Uterus (tissue), 4 donors: ENCODE data around the gene COL4A6. TPM values are rescaled to one million over a fixed set of nuclear protein-coding genes. Genes with fewer than 3 reads are reported as not detected.
A peak's percentile ranks its signal among the peaks of the same experiment; 100 is the strongest.

Experiments used
- DNase-seq, 2 donors: peaks; one replicate each; pipeline ENCODE4 v3.0.0-alpha.2; 2019 to 2020
- H3K27ac ChIP-seq, 2 donors: fragments of 200-600 bp; sonication (generic); 1 replicate in 1 of 2; 2 replicates in 1 of 2; pipeline ENCODE4 v1.5.1; 2016 to 2018
- H3K27me3 ChIP-seq, 2 donors: fragments of 200-600 bp; sonication (generic); one replicate each; pipeline ENCODE4 v1.5.1; 2018 to 2019; ENCODE audit warnings: control low read depth in 1 of 2
- H3K36me3 ChIP-seq, 2 donors: fragments of 200-600 bp; sonication (generic); one replicate each; pipeline ENCODE4 v1.5.1; 2019; ENCODE audit warnings: control low read depth in 1 of 2
- H3K4me1 ChIP-seq, 2 donors: fragments of 200-600 bp; sonication (generic); one replicate each; pipeline ENCODE4 v1.5.1; 2018 to 2019; ENCODE audit warnings: control low read depth in 1 of 2
- H3K4me3 ChIP-seq, 2 donors: fragments of 200-600 bp; sonication (generic); 1 replicate in 1 of 2; 2 replicates in 1 of 2; pipeline ENCODE4 v1.5.1; 2018 to 2019; ENCODE audit warnings: mild to moderate bottlenecking in 1 of 2
- H3K9me3 ChIP-seq, 2 donors: fragments of 200-600 bp; sonication (generic); one replicate each; pipeline ENCODE4 v1.5.1; 2019; ENCODE audit warnings: control low read depth in 1 of 2
- POLR2A ChIP-seq, 2 donors: fragments of 450-650 bp; IDR thresholded peaks; one replicate each; pipeline ENCODE4 v1.6.1; 2016; ENCODE audit warnings: antibody characterized with exemption in 2 of 2, mild to moderate bottlenecking in 1 of 2, moderate library complexity in 1 of 2
- intact Hi-C: fragments of 100-400 bp; cut with DNase I; formaldehyde crosslinking; loops from one replicate; pipeline ENCODE4 v1.15.1; 2023; ENCODE audit warnings: low total_unique reads
- total RNA-seq, 4 donors: library from RNA; depleted of rRNA in 3 of 4; stranded (reverse); fragments of >200 nt in 3 of 4; gene quantifications; one replicate each; pipeline versions ENCODE4 v1.1.0 to v1.2.4, GENCODE V29; 2014 to 2023
- TF ChIP-seq, protein P1 (sequence below), 4 experiments: fragments of 200-600 bp in 2 of 4; fragments of 450-650 bp in 2 of 4; sonication (generic) in 2 of 4; IDR thresholded peaks; one replicate each; pipeline ENCODE4 v1.5.1; 2016 to 2019; ENCODE audit warnings: antibody characterized with exemption in 4 of 4, mild to moderate bottlenecking in 2 of 4, moderate library complexity in 1 of 4
- donor health status: DM: yes; HTN: yes; CAD: no.

The COL4A6 gene
- total RNA-seq, 4 donors from 2014 or later = 0.88 to 113 (median 42.9) TPM

DNA sequence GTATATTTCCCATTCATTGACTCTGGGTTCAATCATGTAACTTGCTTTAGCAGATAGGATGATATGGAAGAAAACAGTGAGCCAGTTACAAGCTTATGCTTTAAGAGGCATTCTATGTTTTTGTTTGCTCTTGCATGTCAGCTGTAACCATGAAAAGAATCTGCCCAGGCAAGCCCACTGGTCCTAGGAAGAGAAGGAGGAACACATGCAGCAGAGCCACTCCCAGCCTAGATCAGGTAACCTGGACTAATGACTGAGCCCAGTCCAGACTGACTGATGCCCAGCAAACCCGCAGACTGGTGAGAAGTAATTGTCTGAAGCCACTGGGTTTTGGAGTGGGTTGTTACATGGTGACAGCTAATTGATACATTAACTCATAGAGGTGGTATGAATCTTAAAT, 167.9 kb downstream of the COL4A6 start:
- Histone ChIP-seq H3K4me3 (no peak overlapping the region), H3K9me3 (no peaks in the 10 kb centered on the region), H3K4me1 (no peaks in the 10 kb centered on the region), H3K27me3 (no peaks in the 10 kb centered on the region), H3K27ac (peak overlapping the region; percentile 66 to 74), H3K36me3 (no peaks in the 10 kb centered on the region)
- TF ChIP-seq, protein P1, sequence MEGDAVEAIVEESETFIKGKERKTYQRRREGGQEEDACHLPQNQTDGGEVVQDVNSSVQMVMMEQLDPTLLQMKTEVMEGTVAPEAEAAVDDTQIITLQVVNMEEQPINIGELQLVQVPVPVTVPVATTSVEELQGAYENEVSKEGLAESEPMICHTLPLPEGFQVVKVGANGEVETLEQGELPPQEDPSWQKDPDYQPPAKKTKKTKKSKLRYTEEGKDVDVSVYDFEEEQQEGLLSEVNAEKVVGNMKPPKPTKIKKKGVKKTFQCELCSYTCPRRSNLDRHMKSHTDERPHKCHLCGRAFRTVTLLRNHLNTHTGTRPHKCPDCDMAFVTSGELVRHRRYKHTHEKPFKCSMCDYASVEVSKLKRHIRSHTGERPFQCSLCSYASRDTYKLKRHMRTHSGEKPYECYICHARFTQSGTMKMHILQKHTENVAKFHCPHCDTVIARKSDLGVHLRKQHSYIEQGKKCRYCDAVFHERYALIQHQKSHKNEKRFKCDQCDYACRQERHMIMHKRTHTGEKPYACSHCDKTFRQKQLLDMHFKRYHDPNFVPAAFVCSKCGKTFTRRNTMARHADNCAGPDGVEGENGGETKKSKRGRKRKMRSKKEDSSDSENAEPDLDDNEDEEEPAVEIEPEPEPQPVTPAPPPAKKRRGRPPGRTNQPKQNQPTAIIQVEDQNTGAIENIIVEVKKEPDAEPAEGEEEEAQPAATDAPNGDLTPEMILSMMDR (IDR thresholded peaks at IDR 0.05) = no peak
- no peak for TF ChIP-seq POLR2A (IDR thresholded peaks at IDR 0.05)
- no peak for DNase-seq
- intact Hi-C loops = no loop called here

DNA sequence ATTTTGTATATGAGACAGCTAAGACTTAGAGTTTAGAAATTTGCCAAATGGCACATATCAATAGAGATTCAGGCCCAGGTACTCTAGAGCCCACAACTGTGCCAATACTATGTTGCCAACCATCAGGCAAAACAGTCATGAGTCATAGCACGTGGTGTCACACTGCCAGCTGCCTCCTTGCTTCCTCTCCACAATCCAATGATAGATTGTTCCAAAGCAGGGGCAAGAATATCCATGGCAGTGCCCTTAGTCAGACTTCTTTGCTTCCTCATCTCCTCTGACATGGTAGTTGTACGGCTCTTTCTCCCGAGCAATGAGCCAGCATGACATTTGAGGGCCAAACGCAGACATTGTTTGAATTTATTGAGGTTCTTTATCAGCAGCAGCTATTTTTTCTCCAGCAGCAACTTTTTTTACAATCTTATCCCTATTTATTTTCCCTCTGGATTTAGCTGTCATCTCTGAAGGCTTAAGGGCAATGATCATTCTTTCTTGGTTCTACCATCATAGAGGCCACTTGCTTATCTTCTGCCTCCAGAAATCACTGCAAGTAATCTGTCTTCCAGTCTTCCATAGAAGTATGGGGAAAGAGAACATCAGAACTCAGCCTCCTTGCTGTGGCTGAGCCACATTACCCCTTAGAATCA, 169.7 kb downstream of the COL4A6 start:
- Histone ChIP-seq H3K9me3 (no peaks in the 10 kb centered on the region), H3K27me3 (no peaks in the 10 kb centered on the region), H3K36me3 (no peaks in the 10 kb centered on the region), H3K4me1 (no peaks in the 10 kb centered on the region), H3K27ac (peak overlapping the region; percentile 66 to 74), H3K4me3 (no peak overlapping the region)
- intact Hi-C loops = no loop called here
- TF ChIP-seq, protein P1 (IDR thresholded peaks at IDR 0.05) = no peak
- TF ChIP-seq POLR2A (IDR thresholded peaks at IDR 0.05) = no peak
- no peak for DNase-seq

DNA sequence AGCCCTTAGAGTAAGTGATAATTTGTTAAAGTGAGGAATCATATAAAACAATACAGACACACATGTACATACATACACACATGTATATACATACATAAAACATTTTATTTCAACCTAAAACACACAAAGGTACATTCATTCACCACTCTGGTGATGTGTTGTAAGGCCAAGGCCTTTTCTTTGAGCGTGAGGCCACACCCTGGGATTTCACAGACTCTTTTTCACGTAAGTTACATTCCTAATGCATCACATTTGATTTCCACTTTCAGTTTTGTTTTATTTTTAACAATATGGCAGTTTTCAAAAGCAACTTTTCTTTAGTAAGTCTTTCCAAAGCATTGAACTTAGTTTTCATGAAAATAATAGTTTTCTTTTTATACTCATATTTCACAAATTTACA, 170.7 kb downstream of the COL4A6 start:
- Histone ChIP-seq H3K36me3 (no peaks in the 10 kb centered on the region), H3K9me3 (no peaks in the 10 kb centered on the region), H3K27ac (peak overlapping the region in 1 of 2 donors; percentile 15), H3K27me3 (no peaks in the 10 kb centered on the region), H3K4me1 (no peaks in the 10 kb centered on the region), H3K4me3 (no peak overlapping the region)
- TF ChIP-seq, protein P1 (IDR thresholded peaks at IDR 0.05) = no peak
- TF ChIP-seq POLR2A (IDR thresholded peaks at IDR 0.05) = no peak
- intact Hi-C loops = no loop called here
- DNase-seq = no peak

DNA sequence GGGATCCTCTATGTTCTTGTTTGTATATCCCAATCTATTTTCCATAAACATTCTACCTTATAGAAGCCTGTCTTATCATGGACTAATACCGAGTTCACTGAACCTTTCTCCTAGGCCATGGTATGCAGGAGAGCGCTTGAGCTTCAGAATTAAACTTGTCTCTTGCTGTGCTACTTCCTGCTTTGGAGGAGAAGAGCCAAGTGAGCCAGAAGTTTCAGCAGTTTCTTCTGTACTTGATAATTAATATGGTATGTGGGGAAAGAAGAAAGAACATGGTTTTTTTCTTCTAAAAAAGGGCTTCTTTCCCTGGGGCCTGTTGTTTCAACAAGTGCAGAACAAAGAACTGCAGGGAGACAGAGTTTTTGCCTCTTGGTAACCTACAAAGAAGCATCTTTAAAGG, 173.8 kb downstream of the COL4A6 start:
- intact Hi-C loops = no loop called here
- TF ChIP-seq, protein P1 (IDR thresholded peaks at IDR 0.05) = no peak
- no peak for TF ChIP-seq POLR2A (IDR thresholded peaks at IDR 0.05)
- no peak overlapping the region for H3K4me3 ChIP-seq
- no peaks in the 10 kb centered on the region for H3K36me3 ChIP-seq
- H3K9me3 ChIP-seq = no peaks in the 10 kb centered on the region
- H3K4me1 ChIP-seq = no peaks in the 10 kb centered on the region
- no peak for DNase-seq
- H3K27ac ChIP-seq = no peak overlapping the region
- no peaks in the 10 kb centered on the region for H3K27me3 ChIP-seq

DNA sequence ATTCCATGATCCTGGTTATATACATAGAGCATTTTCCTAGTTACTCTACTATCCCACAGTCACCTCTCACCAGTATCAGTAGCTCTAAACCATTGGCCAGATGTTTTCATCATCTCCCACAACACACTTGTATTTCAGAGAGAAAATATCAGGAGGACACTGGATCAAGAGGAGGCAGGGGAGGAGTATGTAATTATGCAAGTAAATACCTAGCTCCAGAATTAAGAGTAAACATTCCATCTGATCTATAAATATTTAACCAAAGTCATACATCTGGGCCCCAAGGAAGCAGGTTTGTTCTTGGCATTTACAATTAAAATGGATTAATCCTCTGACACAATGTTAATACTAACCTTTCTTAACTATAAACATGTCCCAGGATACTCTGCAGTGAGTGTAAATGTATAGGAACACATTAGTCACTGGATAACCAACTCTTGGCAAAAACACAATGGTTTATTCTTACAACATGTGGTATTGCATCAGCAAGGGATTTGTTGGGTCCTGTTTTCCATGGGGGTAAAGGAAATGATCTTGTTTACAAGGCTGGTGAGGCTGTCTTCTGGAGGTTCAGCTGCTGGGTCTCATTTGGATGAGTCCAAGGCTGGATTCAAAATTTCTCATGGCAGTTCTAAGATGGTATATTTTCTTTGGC, 176.5 kb downstream of the COL4A6 start:
- intact Hi-C loops = no loop called here
- TF ChIP-seq, protein P1 (IDR thresholded peaks at IDR 0.05) = no peak
- TF ChIP-seq POLR2A (IDR thresholded peaks at IDR 0.05) = no peak
- no peaks in the 10 kb centered on the region for H3K4me1 ChIP-seq
- no peaks in the 10 kb centered on the region for H3K36me3 ChIP-seq
- H3K4me3 ChIP-seq = no peak overlapping the region
- H3K27ac ChIP-seq = no peak overlapping the region
- no peaks in the 10 kb centered on the region for H3K9me3 ChIP-seq
- no peaks in the 10 kb centered on the region for H3K27me3 ChIP-seq
- DNase-seq = no peak
